Measurements from ENCODE around the gene MARK4. TPM values are rescaled to one million over a fixed set of nuclear protein-coding genes. Genes with fewer than 3 reads are reported as not detected.

Gene MARK4
- total RNA-seq = 10 to 100 TPM; 11.0 to 20.0 (median 19.2) TPM

DNA sequence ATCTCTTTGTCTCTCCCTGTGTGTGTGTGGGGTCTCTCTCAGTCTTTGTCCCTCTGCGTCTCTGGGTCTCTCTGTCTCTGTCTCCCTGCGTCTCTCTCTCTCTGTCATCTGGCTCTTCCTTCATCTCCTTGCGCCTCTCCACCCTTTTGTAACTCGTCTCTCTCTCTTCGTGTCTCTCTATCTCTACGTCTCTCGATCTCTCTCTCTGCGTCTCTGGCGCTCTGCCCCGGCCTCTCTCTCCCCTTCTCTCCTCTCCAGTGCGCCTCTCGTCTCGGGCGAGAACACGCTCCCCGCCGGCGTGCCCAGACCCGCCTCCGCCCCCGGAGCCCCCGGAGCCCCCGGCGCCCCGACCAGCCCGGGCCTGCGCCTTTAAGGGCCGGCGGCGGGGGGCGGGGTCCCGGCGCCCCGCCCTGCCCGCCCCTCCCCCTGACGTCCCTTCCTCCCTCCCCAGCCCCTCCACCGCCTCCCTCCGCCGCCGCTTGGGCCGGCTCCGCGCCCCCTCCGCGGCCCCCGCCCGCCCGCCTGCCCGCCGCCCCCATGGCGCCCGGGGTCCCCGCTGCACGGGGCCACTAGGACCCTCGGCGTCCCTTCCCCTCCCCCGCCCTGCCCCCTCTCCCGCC is at the start of gene MARK4:
MARK4 (plus strand) TSS at position 440 of the 620 bp plus-strand sequence. CDS start 318 bp downstream, outside the sequence.
- no peak for TF ChIP-seq CTCF (IDR thresholded peaks at IDR 0.05)
- no peak for TF ChIP-seq POLR2A (IDR thresholded peaks at IDR 0.05)
- no peak for TF ChIP-seq POLR2AphosphoS5 (IDR thresholded peaks at IDR 0.05)
- Histone ChIP-seq H3K27ac (peak within 1 kb of the TSS; percentile 88), H3K4me1 (peaks cover 0 to 17% of the 10 kb centered on the region in 2 donors)

DNA sequence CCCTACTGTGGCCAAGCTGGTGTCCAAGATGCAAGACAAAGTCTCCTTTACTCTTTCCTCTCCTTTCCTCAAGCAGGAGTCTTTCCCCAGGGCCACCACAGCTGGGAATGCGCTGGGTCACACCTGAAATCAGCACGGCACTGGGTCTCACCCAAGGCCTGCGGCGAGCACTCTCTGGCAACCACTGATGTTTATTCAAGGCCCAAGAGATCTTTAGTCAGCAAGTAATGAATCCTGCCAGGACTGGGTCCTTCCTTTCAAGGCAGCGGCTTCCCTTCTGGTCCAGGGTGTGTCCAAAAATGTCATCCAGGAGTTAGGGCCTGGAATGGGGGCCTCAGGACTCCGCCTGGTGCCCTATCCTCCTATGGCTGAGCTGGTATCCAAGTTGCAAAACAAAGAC is 48.4 kb upstream of the MARK4 start:
- intact Hi-C loops (cut with DNase I; ENCODE audit: low total_unique reads) = no loop called here
- TF ChIP-seq POLR2A (IDR thresholded peaks at IDR 0.05) = no peak
- no peak for TF ChIP-seq POLR2AphosphoS5 (IDR thresholded peaks at IDR 0.05)
- TF ChIP-seq CTCF (IDR thresholded peaks at IDR 0.05) = no peak
- no peaks in the 10 kb centered on the region for H3K36me3 ChIP-seq
- no peaks in the 10 kb centered on the region for H3K4me1 ChIP-seq
- H3K4me3 ChIP-seq = no peak overlapping the region
- DNase-seq (ENCODE audit: low spot score in 2 of 2) = peak; percentile 62 to 78
- no peaks in the 10 kb centered on the region for H3K9me3 ChIP-seq
- H3K27me3 ChIP-seq = no peaks in the 10 kb centered on the region
- H3K27ac ChIP-seq = peak overlapping the region; percentile 58 to 65

More for the DNA sequence above, at the start of gene MARK4:
- Histone ChIP-seq H3K36me3 (no peaks in the 10 kb centered on the region), H3K9me3 (no peaks in the 10 kb centered on the region), H3K4me3 (peak within 1 kb of the TSS; percentile 94 to 99 (median 97)), H3K27me3 (no peaks in the 10 kb centered on the region)
- DNase-seq (ENCODE audit: low spot score in 2 of 2) = peak in 1 of 2 donors; percentile 41
- intact Hi-C loops (cut with DNase I; ENCODE audit: low total_unique reads) = no loop called here

DNA sequence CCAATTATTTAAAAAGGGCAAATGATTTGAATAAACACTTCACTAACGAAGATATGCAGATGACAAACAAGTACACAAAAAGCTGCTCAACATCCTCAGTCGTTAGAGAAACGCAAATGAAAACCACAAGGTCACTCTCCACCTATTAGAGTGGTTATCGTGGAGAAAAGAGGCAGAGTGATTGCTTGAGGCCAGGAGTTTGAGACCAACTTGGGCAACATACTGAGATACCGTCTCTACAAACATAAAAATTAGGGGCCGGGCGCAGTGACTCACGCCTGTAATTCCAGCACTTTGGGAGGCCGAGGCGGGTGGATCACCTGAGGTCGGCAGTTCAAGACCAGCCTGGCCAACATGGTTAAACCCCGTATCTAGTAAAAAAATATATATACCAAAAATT is 45.3 kb upstream of the MARK4 start:
- H3K36me3 ChIP-seq = no peaks in the 10 kb centered on the region
- no peak overlapping the region for H3K27ac ChIP-seq
- no peak for DNase-seq (ENCODE audit: low spot score in 2 of 2)
- no peak overlapping the region for H3K4me3 ChIP-seq
- no peaks in the 10 kb centered on the region for H3K4me1 ChIP-seq
- no peaks in the 10 kb centered on the region for H3K9me3 ChIP-seq
- no peak for TF ChIP-seq CTCF (IDR thresholded peaks at IDR 0.05)
- no peak for TF ChIP-seq POLR2A (IDR thresholded peaks at IDR 0.05)
- TF ChIP-seq POLR2AphosphoS5 (IDR thresholded peaks at IDR 0.05) = no peak
- intact Hi-C loops (cut with DNase I; ENCODE audit: low total_unique reads) = no loop called here
- H3K27me3 ChIP-seq = no peaks in the 10 kb centered on the region

DNA sequence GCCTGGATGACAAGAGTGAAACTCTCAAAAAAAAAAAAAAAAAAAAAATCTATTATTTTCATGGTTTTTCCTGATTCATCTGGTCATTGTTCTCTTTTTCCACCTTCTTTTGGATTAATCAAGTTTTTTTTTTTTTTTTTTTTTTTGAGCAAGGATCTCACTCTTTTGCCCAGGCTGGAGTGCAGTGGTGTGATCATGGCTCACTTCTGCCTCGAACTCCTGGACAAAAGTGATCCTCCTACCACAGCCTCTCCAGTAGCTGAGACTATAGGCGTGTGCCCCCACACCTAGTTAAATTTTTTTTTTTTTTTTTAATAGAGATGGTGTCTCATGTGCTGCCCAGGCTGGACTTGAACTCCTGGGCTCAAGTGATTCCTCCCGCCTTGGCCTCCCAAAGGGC is 44.7 kb upstream of the MARK4 start:
- Histone ChIP-seq H3K4me3 (no peak overlapping the region), H3K27ac (no peak overlapping the region), H3K9me3 (no peaks in the 10 kb centered on the region), H3K4me1 (no peaks in the 10 kb centered on the region), H3K36me3 (no peaks in the 10 kb centered on the region), H3K27me3 (no peaks in the 10 kb centered on the region)
- DNase-seq (ENCODE audit: low spot score in 2 of 2) = no peak
- TF ChIP-seq CTCF (IDR thresholded peaks at IDR 0.05) = no peak
- TF ChIP-seq POLR2A (IDR thresholded peaks at IDR 0.05) = no peak
- no peak for TF ChIP-seq POLR2AphosphoS5 (IDR thresholded peaks at IDR 0.05)
- intact Hi-C loops (cut with DNase I; ENCODE audit: low total_unique reads) = no loop called here

- peak overlapping the region; percentile 34 to 54 for H3K27ac ChIP-seq
- no peak overlapping the region for H3K4me3 ChIP-seq
- no peaks in the 10 kb centered on the region for H3K4me1 ChIP-seq
- peak; percentile 74 to 79 for DNase-seq (ENCODE audit: low spot score in 2 of 2)
- no peaks in the 10 kb centered on the region for H3K27me3 ChIP-seq
- no peak for TF ChIP-seq POLR2A (IDR thresholded peaks at IDR 0.05)
- peak in 1 of 3 donors; percentile 37 for TF ChIP-seq POLR2AphosphoS5 (IDR thresholded peaks at IDR 0.05)
- no peak for TF ChIP-seq CTCF (IDR thresholded peaks at IDR 0.05)
- no peaks in the 10 kb centered on the region for H3K9me3 ChIP-seq
- H3K36me3 ChIP-seq = no peaks in the 10 kb centered on the region
- intact Hi-C loops (cut with DNase I; ENCODE audit: low total_unique reads) = no loop called here
Measured at GRCh38 chr19:45211751-45212381, 39.2 kb upstream of the MARK4 start.
